NB4 (cell line): ENCODE results near the gene ANTXR1.

ENCODE experiments used
- POLR2A ChIP-seq: IDR thresholded peaks from 2 replicates; pipeline ENCODE4 v1.6.1; 2011; ENCODE audit warnings: mild to moderate bottlenecking; ENCODE audit not compliant: insufficient read length; ENCODE audit errors: extremely low read depth
- TF ChIP-seq, protein P1 (sequence below): IDR thresholded peaks from one replicate; pipeline ENCODE4 v1.5.1; 2012; ENCODE audit warnings: low read depth, low read length
- TF ChIP-seq, protein P2 (sequence below): IDR thresholded peaks from 2 replicates; pipeline ENCODE4 v1.6.1; 2011; ENCODE audit warnings: low read depth, low read length

DNA sequence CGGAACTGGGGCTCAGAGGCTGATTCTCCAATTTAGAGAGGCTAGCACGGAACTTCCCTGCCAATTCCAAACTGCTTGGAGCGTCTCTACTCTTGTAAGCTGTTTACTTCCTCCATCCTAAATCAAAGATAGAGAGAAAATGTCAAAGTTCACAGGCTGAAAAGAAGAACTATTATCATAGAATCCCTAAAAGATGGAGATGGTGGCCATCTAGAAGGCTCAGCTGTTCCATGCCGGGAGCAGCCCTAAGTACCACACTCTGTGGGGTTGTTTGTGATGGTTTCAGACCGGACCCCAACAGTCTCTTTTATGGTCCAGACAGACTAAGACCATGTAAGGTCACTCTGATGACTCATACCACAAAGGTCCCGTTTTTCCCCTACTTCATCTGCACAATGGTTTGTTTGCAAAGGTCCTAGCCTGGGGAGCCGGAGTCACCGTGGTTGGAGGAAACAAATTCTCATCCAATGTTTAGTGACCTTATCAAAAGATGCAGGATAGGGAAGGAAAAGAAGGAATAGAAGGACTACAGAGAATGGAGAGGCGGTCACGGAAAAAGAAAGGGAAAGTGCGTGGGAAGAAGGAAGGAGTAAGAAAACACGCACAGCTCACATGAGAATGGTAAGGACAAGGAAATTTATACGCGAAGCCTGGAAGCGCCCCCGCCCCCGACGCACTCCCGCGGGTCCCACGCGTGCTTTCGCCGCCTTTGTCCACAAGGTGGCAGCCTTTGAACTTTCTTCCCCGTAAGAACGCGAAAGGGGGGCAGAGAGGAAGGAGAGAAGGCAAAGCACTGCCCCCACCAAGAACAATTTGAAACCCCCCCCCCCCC, 453 bp upstream of the ANTXR1 start:
- TF ChIP-seq POLR2A, result no peak
- TF ChIP-seq, protein P1, sequence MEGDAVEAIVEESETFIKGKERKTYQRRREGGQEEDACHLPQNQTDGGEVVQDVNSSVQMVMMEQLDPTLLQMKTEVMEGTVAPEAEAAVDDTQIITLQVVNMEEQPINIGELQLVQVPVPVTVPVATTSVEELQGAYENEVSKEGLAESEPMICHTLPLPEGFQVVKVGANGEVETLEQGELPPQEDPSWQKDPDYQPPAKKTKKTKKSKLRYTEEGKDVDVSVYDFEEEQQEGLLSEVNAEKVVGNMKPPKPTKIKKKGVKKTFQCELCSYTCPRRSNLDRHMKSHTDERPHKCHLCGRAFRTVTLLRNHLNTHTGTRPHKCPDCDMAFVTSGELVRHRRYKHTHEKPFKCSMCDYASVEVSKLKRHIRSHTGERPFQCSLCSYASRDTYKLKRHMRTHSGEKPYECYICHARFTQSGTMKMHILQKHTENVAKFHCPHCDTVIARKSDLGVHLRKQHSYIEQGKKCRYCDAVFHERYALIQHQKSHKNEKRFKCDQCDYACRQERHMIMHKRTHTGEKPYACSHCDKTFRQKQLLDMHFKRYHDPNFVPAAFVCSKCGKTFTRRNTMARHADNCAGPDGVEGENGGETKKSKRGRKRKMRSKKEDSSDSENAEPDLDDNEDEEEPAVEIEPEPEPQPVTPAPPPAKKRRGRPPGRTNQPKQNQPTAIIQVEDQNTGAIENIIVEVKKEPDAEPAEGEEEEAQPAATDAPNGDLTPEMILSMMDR, result peak; percentile 56
- TF ChIP-seq, protein P2, sequence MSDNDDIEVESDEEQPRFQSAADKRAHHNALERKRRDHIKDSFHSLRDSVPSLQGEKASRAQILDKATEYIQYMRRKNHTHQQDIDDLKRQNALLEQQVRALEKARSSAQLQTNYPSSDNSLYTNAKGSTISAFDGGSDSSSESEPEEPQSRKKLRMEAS, result peak; percentile 63
